Suprapubic skin (tissue), 4 donors: ENCODE data around the gene HOXC5. TPM values are rescaled to one million over a fixed set of nuclear protein-coding genes. Genes with fewer than 3 reads are reported as not detected.

Source experiments
- DNase-seq, 2 donors: peaks; one replicate each; pipeline ENCODE4 v3.0.0-alpha.2; 2019; ENCODE audit warnings: low spot score in 2 of 2
- H3K27ac ChIP-seq: fragments of 200-600 bp; sonication (generic); one replicate; pipeline ENCODE4 v1.5.1; 2019
- H3K27me3 ChIP-seq: fragments of 200-600 bp; sonication (generic); one replicate; pipeline ENCODE4 v1.5.1; 2019
- H3K36me3 ChIP-seq: fragments of 200-600 bp; sonication (generic); one replicate; pipeline ENCODE4 v1.5.1; 2019
- H3K4me1 ChIP-seq: fragments of 200-600 bp; sonication (generic); one replicate; pipeline ENCODE4 v1.5.1; 2019
- H3K4me3 ChIP-seq: fragments of 200-600 bp; sonication (generic); one replicate; pipeline ENCODE4 v1.5.1; 2019; ENCODE audit warnings: mild to moderate bottlenecking
- H3K9me3 ChIP-seq: fragments of 200-600 bp; sonication (generic); one replicate; pipeline ENCODE4 v1.5.1; 2019
- CTCF ChIP-seq, 2 donors: fragments of 200-600 bp in 1 of 2; fragments of 450-650 bp in 1 of 2; sonication (generic) in 1 of 2; IDR thresholded peaks; one replicate each; pipeline ENCODE4 v1.5.1; 2016 to 2019; ENCODE audit warnings: antibody characterized with exemption in 2 of 2, mild to moderate bottlenecking in 1 of 2, moderate library complexity in 1 of 2
- EP300 ChIP-seq: sonication (generic); formaldehyde crosslinking; IDR thresholded peaks from one replicate; pipeline ENCODE4 v1.6.1; 2017; ENCODE audit warnings: antibody characterized with exemption
- POLR2A ChIP-seq, 2 donors: fragments of 450-650 bp; IDR thresholded peaks; one replicate each; pipeline ENCODE4 v1.6.1; 2017; ENCODE audit warnings: antibody characterized with exemption in 2 of 2, mild to moderate bottlenecking in 2 of 2, moderate library complexity in 2 of 2
- POLR2AphosphoS5 ChIP-seq, 3 donors: sonication (generic); formaldehyde crosslinking; IDR thresholded peaks; one replicate each; pipeline ENCODE4 v1.6.1; 2017; ENCODE audit warnings: antibody characterized with exemption in 3 of 3
- WGBS: methylation state at CpG from one replicate; pipeline ENCODE4 v1.1.5; 2018; 5-methylcytosine and 5-hydroxymethylcytosine counted together
- total RNA-seq, 4 donors: library from RNA; depleted of rRNA; stranded (reverse); fragments of >200 nt; gene quantifications; one replicate each; pipeline ENCODE4 v1.1.0, GENCODE V29; 2016

HOXC5 gene
- total RNA-seq, 4 donors from 2014 or later, result 0.26 to 3.5 (median 0.49) TPM; not detected in 1

GRCh38 chr12:54044425-54045103 is 11.7 kb downstream of the HOXC5 start:
- peak in 1 of 2 donors; percentile 17 for DNase-seq
- H3K27ac ChIP-seq, result no peak overlapping the region
- no peaks in the 10 kb centered on the region for H3K9me3 ChIP-seq
- 65% methylated on average over 5 of the region's 5 CpGs for WGBS
- no peaks in the 10 kb centered on the region for H3K36me3 ChIP-seq
- H3K4me1 ChIP-seq, result peaks cover 27% of the 10 kb centered on the region
- H3K4me3 ChIP-seq, result no peak overlapping the region
- H3K27me3 ChIP-seq, result peaks cover 17% of the 10 kb centered on the region
- TF ChIP-seq EP300, result no peak
- TF ChIP-seq CTCF (IDR thresholded peaks at IDR 0.05), result no peak
- TF ChIP-seq POLR2A (IDR thresholded peaks at IDR 0.05), result no peak
- TF ChIP-seq POLR2AphosphoS5 (IDR thresholded peaks at IDR 0.05), result no peak

- Histone ChIP-seq H3K27ac (no peak overlapping the region), H3K9me3 (no peaks in the 10 kb centered on the region), H3K36me3 (no peaks in the 10 kb centered on the region), H3K4me3 (no peak overlapping the region), H3K4me1 (peaks cover 23% of the 10 kb centered on the region), H3K27me3 (peaks cover 17% of the 10 kb centered on the region)
- TF ChIP-seq CTCF (IDR thresholded peaks at IDR 0.05) (no peak), POLR2A (IDR thresholded peaks at IDR 0.05) (no peak), POLR2AphosphoS5 (IDR thresholded peaks at IDR 0.05) (no peak), EP300 (no peak)
- DNase-seq, result no peak
Observed at GRCh38 chr12:54045401-54045800, 12.6 kb downstream of the HOXC5 start.

DNA sequence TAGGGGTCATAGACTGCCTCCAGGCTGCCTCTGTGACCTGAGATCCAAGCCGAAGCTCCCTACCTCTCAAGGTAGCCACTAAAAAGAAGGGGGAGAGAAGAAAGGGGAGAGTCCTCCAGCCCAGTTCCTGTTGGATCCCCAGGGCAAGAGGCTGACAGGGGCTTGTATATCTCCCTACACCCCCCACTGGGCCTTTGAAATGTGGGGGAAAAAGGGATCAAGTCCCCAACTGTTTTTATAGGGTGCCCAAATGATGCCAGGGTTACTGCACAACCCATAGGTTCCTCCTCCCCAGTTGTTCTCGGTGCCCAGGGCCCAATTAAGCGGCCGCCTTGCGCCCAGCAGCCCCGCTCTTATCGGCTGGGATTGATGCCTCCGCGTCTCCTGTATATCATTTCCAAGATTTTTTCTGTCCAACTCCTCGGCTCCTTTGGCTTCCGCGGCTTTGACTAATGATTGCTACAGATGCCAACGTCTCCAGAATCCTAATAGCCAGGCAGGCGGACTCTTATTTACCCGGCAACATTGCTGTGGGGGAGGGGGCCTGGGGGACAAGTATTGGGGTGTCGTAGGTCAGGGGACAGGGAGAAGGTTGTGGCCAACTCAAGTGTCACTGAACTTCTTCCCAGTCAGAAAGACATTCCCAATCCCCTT is 13.1 kb downstream of the HOXC5 start:
- no peak for TF ChIP-seq POLR2AphosphoS5 (IDR thresholded peaks at IDR 0.05)
- no peak for TF ChIP-seq CTCF (IDR thresholded peaks at IDR 0.05)
- no peak for TF ChIP-seq POLR2A (IDR thresholded peaks at IDR 0.05)
- TF ChIP-seq EP300, result no peak
- 76% methylated on average over 16 of the region's 16 CpGs for WGBS
- Histone ChIP-seq H3K4me3 (no peak overlapping the region), H3K27me3 (peaks cover 17% of the 10 kb centered on the region), H3K9me3 (no peaks in the 10 kb centered on the region), H3K4me1 (peaks cover 23% of the 10 kb centered on the region), H3K36me3 (no peaks in the 10 kb centered on the region), H3K27ac (no peak overlapping the region)
- DNase-seq, result peak in 1 of 2 donors; percentile 58

DNA sequence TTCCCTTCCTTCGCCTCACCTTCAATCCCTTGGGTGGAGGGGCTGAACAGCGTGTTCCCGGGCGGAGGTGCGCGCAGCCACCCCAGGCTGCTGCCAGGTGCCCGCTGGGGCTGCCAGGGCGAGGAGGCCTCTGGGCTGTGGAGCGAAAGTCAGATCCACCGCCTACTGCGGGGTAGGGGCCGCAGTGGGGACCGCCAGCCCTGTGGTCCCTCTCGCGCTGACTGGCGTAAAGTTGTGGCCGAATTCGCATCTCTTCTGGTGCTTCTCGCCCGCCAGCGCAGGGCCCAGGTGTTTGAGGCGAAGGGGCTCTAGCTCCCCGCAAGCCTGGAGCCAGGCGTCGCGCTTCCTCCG is 13.9 kb downstream of the HOXC5 start:
- 89% methylated on average over 27 of the region's 27 CpGs for WGBS
- H3K27ac ChIP-seq, result no peak overlapping the region
- peaks cover 17% of the 10 kb centered on the region for H3K27me3 ChIP-seq

DNA sequence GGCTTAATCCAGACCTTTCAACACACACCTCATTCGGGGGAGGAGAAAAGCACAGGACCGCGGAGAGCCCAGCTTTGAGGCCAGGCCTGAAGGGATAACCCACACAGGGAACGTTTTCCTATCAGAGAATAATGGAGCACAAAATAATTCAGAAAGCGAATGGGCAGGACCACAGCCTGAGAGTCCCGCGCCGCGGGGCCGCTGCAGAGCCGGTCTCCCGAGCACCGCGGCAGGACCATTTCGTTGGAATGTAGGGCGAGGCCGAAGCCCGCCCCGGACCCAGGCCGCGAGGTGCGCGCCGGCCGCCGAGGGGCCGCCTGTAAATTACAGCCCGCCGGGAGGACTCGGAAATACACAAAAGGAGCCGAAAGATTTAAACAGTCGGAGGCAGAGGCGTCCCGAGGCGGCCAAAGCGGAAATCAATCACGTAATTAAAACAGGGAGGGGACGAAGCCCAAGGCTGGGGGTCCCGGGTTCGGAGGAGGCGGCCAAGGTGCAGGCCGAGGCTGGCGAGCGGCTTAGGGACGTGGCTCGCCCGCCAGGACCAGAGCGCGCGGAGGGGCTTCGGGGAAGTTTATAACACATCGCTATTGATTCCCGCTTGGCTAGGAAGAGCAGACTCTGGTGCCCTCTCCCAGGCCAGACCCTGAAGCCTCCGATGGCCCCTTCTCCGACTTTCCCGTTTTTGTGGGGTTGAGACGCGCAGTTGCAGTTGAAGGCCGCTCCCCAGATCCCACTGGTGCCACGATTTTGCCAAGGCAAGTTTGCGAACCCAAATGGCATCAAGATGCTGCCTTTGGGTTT is 14.5 kb downstream of the HOXC5 start:
- Histone ChIP-seq H3K27ac (no peak overlapping the region), H3K4me1 (peaks cover 36% of the 10 kb centered on the region), H3K9me3 (no peaks in the 10 kb centered on the region), H3K4me3 (no peak overlapping the region), H3K27me3 (peaks cover 17% of the 10 kb centered on the region), H3K36me3 (no peaks in the 10 kb centered on the region)
- WGBS, result 70% methylated on average over 61 of the region's 61 CpGs
- TF ChIP-seq CTCF (IDR thresholded peaks at IDR 0.05) (no peak), POLR2AphosphoS5 (IDR thresholded peaks at IDR 0.05) (no peak)
- no peak for DNase-seq

More for the DNA sequence above, 13.9 kb downstream of the HOXC5 start:
- H3K4me1 ChIP-seq, result peaks cover 31% of the 10 kb centered on the region
- no peak for TF ChIP-seq POLR2A (IDR thresholded peaks at IDR 0.05)
- no peak overlapping the region for H3K4me3 ChIP-seq
- no peaks in the 10 kb centered on the region for H3K9me3 ChIP-seq
- no peaks in the 10 kb centered on the region for H3K36me3 ChIP-seq
- peak in 1 of 2 donors; percentile 37 for DNase-seq
